HG03469 (cell line): ENCODE results near the gene PCDH9.
"Not testable (repeated sequence)": the region's sequence is repeated elsewhere in the genome, so short reads cannot be mapped to it uniquely, and the experiment has no call there.

Experiments
- ATAC-seq: cut with Tn5 transposase; IDR thresholded peaks from one replicate; pipeline ENCODE4 v1.9.1; 2021; ENCODE audit warnings: mild to moderate bottlenecking, moderate library complexity, moderate number of reproducible peaks; ENCODE audit not compliant: unreplicated experiment

PCDH9 gene

GRCh38 chr13:66328476-66328875, 901.7 kb downstream of the PCDH9 start:
- no peak for ATAC-seq

DNA sequence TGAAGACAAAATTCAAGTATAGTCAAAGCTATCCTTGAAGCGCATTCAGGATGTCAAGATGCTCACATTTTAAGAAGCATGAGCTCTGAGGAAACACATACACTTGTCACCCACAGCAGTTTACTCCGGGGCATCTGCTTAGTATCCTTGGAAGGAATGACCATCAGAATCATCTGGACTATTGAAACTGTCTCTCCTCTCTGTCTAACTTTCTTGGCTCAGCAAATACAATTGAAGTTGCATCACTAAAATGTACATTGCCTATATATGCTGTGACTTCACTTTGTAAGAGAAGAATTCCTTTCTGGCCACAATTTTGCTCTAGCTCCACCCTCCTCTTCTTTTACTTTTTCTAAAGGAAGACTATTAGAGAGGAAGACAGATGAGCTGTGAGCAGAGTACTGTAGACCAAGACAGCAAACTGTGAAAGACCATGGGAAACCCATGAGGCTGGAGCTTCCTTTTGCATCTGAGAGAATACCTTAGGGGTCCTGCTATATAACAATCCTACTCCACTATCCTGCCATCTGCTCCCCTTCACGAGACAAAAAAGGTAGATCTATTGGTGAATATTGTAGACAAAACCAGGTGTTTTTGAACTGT, 906.3 kb downstream of the PCDH9 start:
- ATAC-seq: no peak

DNA sequence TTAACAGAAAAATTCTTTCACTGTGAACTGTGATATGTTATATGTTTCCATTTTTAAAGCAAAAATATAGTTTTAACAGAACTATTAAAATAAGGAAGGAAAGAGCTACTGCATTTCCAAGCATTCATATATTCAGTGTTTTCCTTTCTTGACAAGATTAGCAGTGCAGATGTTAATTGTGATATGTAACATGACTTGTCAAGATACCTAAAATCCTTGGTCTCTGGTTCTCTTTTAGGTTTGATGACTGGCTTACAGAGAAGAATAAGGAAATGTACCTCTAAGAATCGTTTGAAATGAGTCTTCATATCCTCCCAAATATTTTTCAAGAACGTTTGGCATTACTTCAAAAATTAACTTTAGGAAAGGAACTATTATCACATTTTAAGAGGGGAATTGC, 907.2 kb downstream of the PCDH9 start:
- no peak for ATAC-seq

- ATAC-seq: no peak
Measured at GRCh38 chr13:66322193-66322740, 907.9 kb downstream of the PCDH9 start.

DNA sequence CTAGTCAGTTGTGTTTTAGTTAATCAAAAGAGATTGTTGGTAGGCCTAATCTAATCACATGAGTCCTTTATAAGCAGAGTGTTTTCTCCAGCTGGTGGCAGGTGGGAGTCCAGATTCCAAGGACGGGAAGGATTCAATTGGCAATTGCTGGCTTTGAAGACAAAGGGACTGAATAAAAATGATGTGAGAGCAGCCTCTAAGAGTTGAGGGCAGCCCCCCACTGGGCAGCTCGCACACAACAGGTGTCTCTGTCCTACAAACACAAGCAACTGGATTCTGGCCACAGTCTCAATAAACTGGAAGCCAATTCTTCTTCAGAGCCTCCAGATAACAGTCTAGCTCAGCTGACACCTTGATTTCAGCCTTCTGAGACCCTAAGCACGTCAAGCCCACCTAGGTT, 915.2 kb downstream of the PCDH9 start:
- ATAC-seq: no peak

DNA sequence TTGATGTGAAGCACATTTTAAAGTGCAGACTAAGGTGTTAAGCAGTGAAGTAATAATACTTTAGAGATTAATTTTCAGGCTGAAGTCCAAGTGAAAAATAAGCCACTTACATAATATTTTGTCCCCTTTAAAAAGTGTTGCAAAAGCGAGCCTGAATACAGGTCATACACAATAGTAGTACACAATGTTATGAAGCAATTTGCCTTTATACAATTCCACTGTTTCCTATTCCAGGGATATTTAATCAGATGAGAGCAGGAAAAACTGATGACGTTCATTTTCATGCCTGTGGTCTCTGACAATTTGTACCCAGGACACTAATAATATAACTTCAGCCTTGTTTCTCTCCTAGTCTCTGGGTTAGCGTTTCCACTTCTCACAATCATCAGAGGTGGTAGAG, 916.7 kb downstream of the PCDH9 start:
- no peak for ATAC-seq

- no peak for ATAC-seq
Measured at GRCh38 chr13:66312312-66313087, 917.6 kb downstream of the PCDH9 start.

- no peak for ATAC-seq
Measured at GRCh38 chr13:66305961-66306617, 924.0 kb downstream of the PCDH9 start.

GRCh38 chr13:66301482-66301881, 928.7 kb downstream of the PCDH9 start:
- no peak for ATAC-seq

GRCh38 chr13:66301006-66301405, 929.1 kb downstream of the PCDH9 start:
- no peak for ATAC-seq

- ATAC-seq: no peak
Measured at GRCh38 chr13:66296875-66297274, 933.3 kb downstream of the PCDH9 start.

GRCh38 chr13:66296328-66296727, 933.8 kb downstream of the PCDH9 start:
- ATAC-seq: no peak

DNA sequence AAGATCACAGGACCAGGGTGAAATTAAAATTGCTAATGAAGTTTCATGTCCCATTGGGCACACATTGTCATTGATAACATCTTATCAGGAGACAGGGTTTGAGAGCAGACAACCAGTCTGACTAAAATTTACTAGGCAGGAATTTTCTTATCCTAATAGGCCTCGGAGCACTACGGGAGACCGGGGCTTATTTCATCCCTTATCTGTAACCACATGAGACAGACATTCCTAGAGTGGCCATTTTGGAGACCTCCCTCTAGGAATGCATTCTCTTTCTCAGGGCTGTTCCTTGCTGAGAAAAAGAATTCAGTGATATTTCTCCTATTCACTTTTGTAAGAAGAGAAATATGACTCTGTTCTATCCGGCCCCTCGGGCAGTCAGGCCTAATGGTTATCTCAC, 943.3 kb downstream of the PCDH9 start:
- ATAC-seq: not testable (repeated sequence)

DNA sequence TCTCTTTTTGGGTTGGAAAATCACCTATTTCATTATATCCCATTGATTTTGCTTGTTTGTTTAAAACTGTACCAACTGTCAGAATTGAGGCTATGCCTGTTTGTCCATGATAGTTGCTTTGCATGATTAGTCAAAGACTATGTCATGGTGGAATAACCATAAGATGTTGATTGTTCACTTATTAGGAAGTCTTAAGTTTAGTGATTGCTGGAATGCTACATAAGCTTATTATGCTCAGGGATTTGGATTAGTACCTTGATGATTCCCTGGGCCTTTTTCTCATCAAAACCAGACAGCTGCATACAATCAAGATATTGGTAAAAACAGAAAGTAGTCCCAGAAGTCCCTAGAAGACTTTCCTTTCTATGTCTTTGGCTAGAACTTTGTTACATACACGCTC, 954.7 kb downstream of the PCDH9 start:
- no peak for ATAC-seq

- ATAC-seq: no peak
Measured at GRCh38 chr13:66273011-66273410, 957.1 kb downstream of the PCDH9 start.

- ATAC-seq: no peak
Measured at GRCh38 chr13:66266761-66267160, 963.4 kb downstream of the PCDH9 start.

- no peak for ATAC-seq
Measured at GRCh38 chr13:66266348-66266747, 963.8 kb downstream of the PCDH9 start.

GRCh38 chr13:66265371-66265770, 964.8 kb downstream of the PCDH9 start:
- no peak for ATAC-seq

DNA sequence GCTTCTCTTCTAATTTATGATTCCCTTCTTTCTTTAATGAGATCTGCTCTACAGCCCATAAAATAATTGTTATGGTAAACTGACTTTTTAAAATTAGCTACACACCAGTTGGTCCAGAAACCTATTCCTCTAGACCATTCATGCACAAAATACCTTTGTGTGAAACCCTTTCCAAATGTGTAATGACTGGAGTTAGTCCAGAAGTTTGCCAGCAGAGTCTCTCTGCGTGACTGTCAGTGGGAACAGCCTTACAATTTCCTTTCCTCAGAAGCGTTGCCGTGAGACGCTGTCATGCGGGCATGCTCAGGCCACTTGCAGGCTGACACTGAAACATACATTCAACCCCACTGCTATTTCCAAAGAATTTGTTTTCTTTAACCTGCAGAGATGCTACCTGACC, 965.2 kb downstream of the PCDH9 start:
- no peak for ATAC-seq

GRCh38 chr13:66262330-66262729, 967.8 kb downstream of the PCDH9 start:
- ATAC-seq: no peak

- ATAC-seq: not testable (repeated sequence)
Measured at GRCh38 chr13:66259426-66259825, 970.7 kb downstream of the PCDH9 start.
